Stimulated activated memory B cell treated with anti-CD40 and anti-IgM and Interleukin-4, amounts not matched to agents 10 μg/mL and 1 μg/mL and 100 μg/mL, for 72 hours (primary cell): Measurements from ENCODE around the gene IQCM.
"Not testable (repeated sequence)": the region's sequence is repeated elsewhere in the genome, so short reads cannot be mapped to it uniquely, and the experiment has no call there.

Source experiments
- ATAC-seq: fragments of 150-1000 bp; cut with Tn5 transposase; 2 replicates; pipeline ENCODE4 v1.10.0; 2021
- H3K27ac Mint-ChIP-seq: one replicate; pipeline ENCODE4 v1.8.0; 2022; ENCODE audit warnings: mild to moderate bottlenecking, mixed read lengths
- H3K27me3 Mint-ChIP-seq: one replicate; pipeline ENCODE4 v1.8.0; 2022; ENCODE audit warnings: mixed read lengths
- H3K36me3 Mint-ChIP-seq: one replicate; pipeline ENCODE4 v1.8.0; 2022; ENCODE audit warnings: mixed read lengths
- H3K4me1 Mint-ChIP-seq: one replicate; pipeline ENCODE4 v1.8.0; 2022; ENCODE audit warnings: mixed read lengths
- H3K4me3 Mint-ChIP-seq: one replicate; pipeline ENCODE4 v1.8.0; 2022; ENCODE audit warnings: mild to moderate bottlenecking, moderate library complexity, mixed read lengths
- H3K9me3 Mint-ChIP-seq: one replicate; pipeline ENCODE4 v1.8.0; 2022; ENCODE audit warnings: mixed read lengths

IQCM gene

DNA sequence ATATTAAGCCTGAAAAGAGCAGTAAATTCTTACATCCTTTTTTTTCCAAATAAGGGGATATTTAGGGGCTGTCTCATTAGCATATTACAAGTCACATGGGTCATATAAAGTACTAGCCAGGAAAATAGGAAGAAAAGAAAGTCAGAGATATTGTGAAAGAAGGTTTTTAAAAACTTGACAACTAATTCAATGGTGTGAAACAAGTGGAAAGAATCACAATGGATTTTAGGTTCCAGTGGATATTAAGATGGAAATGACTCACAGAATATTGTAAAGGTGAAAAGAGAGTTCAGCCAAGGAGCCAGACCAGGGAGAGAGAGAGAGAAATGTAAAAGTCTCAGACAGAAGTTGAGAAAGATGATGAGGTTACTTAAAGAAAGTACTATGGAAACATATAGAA, 297.2 kb downstream of the IQCM start:
- Mint-ChIP-seq H3K36me3 (no peaks in the 10 kb centered on the region), H3K27ac (no peak overlapping the region), H3K9me3 (peaks cover 3% of the 10 kb centered on the region), H3K4me3 (no peak overlapping the region), H3K4me1 (no peaks in the 10 kb centered on the region), H3K27me3 (no peaks in the 10 kb centered on the region)
- ATAC-seq, result no peak

DNA sequence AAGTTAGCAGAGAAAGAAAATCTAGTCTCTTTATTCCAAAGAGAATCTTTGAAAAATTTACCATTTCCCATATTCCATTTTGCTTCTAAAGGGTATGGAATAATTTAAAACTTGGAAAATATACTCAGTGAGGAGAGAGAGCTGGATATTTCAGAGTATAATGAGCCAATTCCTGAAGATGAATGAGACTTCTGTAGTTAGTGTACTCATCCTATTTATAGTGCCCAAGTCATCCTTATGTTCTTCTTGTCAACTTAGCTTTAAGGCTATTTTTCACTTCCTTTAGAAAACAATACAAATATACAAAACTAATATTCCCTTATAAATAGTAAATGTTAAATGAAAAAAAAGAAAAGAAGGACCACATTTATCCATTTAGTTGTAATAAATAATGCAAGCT, 302.6 kb downstream of the IQCM start:
- Mint-ChIP-seq H3K27ac (no peak overlapping the region), H3K36me3 (no peaks in the 10 kb centered on the region), H3K4me3 (no peak overlapping the region), H3K9me3 (peaks cover 5% of the 10 kb centered on the region), H3K27me3 (no peaks in the 10 kb centered on the region), H3K4me1 (no peaks in the 10 kb centered on the region)
- no peak for ATAC-seq

DNA sequence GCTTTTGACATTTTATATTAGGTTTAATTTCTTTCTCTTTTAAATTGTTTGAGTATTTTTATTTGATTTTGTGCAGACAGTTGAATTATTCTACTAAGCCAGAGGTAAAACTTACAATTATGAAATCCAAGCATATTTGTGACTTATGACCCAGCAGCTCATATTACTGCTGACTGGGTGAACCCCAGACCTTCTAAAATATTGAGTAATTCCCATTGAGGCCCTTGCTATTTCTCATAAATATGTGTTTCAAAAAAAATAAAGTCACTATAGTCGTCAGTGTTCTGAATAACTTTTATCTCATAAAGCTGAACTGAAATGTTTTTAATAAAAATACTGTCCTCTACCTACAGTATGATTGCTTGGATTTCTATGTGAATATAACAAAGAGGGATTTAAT, 303.1 kb downstream of the IQCM start:
- Mint-ChIP-seq H3K27ac (no peak overlapping the region), H3K27me3 (no peaks in the 10 kb centered on the region), H3K4me3 (no peak overlapping the region), H3K36me3 (no peaks in the 10 kb centered on the region), H3K9me3 (peaks cover 5% of the 10 kb centered on the region), H3K4me1 (no peaks in the 10 kb centered on the region)
- ATAC-seq, result no peak

DNA sequence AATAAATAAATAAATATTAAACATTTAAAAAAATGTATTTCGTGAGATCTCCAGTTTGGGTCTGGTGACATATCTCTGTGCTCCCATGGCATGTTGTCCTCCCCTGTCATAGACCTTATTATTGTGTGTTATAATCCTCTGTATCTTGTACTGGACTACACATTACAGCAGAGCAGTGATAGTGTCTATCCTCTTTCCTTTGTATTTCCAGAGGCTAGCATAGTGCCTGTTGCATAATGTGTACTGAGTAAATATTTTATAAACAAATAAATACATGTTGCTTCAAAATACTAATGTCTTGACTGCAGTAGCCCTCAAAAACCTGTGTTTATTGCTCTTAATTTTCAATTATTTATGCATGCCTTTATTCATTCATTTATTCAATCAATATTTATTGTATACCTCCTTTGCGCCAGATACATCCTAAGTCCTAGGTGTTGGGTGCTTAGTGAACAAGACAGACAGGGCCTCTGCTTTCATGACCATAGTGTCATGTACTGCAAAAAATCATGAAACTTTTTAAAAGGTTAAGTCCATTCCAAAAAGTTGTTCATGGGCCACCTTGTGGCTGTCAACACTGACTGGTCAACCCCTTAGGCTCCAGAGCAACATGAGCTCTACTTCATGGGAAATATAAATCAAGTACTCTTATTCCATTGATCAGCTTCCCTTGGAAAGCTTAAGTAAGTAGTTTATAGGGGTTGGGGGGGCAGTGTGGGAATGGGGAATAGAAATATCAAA, 303.9 kb downstream of the IQCM start:
- H3K27ac Mint-ChIP-seq, result no peak overlapping the region
- H3K27me3 Mint-ChIP-seq, result no peaks in the 10 kb centered on the region
- no peaks in the 10 kb centered on the region for H3K36me3 Mint-ChIP-seq
- ATAC-seq, result no peak
- H3K9me3 Mint-ChIP-seq, result peaks cover 7% of the 10 kb centered on the region
- H3K4me3 Mint-ChIP-seq, result no peak overlapping the region
- no peaks in the 10 kb centered on the region for H3K4me1 Mint-ChIP-seq

DNA sequence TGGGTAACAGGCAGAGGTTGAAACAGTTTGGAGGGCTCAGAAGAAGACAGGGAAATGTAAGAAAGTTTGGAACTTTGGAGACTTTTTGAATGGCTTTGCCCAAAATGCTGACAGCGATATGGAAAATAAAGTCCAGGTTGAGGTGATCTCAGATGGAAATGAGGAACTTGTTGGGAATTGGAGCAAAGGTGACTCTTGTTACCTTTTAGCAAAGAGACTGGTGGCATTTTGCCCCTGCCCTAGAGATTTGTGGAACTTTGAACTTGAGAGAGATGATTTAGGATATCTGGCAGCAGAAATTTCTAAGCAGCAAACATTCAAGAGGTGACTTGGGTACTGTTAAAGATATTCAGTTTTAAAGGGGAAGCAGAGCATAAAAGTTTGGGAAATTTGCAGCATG, 308.3 kb downstream of the IQCM start:
- not testable (repeated sequence) for H3K27ac Mint-ChIP-seq

DNA sequence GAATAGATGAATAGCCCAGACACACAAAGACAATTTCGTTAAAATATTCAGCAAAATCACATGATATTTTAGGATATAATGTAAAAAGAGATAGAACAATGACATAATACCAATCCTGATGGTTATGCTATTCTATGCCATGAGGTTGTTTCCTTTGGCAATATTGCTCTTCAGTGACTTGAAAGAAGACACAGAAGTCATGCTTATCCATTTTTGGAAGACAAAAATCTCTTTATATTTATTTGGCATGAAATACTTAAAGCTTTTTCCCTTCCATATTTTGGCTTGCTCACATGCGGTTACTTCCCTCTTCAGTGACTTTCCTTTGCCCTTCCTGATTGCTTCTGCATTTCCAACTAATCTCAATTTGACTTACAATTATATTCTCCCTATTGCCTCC, 314.8 kb downstream of the IQCM start:
- H3K9me3 Mint-ChIP-seq, result peaks cover 8% of the 10 kb centered on the region

More for the DNA sequence above, 308.3 kb downstream of the IQCM start:
- H3K4me1 Mint-ChIP-seq, H3K4me3 Mint-ChIP-seq, ATAC-seq, H3K36me3 Mint-ChIP-seq, H3K27me3 Mint-ChIP-seq: not testable (repeated sequence)
- peaks cover 13% of the 10 kb centered on the region for H3K9me3 Mint-ChIP-seq

DNA sequence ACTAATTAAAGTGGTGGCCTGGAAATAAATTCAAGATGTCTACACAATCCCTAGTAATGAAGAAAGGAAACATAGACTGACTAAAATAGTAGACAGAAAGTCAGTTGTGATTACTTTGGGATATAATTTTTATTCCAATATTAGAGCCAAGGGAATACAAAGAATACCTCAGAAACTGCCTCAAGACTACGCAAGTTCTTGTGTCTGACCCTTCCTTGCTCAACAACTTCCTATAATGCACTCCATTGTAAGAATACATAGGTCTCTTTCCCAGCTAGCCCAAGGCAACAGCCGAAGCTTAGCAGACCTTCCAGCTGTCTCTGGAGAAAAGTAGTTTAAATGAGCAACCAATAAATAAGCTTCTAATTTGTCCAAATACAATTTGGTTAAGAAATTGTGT, 315.9 kb downstream of the IQCM start:
- peaks cover 9% of the 10 kb centered on the region for H3K9me3 Mint-ChIP-seq
- ATAC-seq, result no peak
- no peak overlapping the region for H3K4me3 Mint-ChIP-seq
- no peaks in the 10 kb centered on the region for H3K27me3 Mint-ChIP-seq
- H3K27ac Mint-ChIP-seq, result no peak overlapping the region
- H3K36me3 Mint-ChIP-seq, result no peaks in the 10 kb centered on the region
- no peaks in the 10 kb centered on the region for H3K4me1 Mint-ChIP-seq

More for the DNA sequence above, 314.8 kb downstream of the IQCM start:
- no peaks in the 10 kb centered on the region for H3K27me3 Mint-ChIP-seq
- H3K4me1 Mint-ChIP-seq, result no peaks in the 10 kb centered on the region
- no peak for ATAC-seq
- H3K27ac Mint-ChIP-seq, result no peak overlapping the region
- H3K36me3 Mint-ChIP-seq, result no peaks in the 10 kb centered on the region
- no peak overlapping the region for H3K4me3 Mint-ChIP-seq

DNA sequence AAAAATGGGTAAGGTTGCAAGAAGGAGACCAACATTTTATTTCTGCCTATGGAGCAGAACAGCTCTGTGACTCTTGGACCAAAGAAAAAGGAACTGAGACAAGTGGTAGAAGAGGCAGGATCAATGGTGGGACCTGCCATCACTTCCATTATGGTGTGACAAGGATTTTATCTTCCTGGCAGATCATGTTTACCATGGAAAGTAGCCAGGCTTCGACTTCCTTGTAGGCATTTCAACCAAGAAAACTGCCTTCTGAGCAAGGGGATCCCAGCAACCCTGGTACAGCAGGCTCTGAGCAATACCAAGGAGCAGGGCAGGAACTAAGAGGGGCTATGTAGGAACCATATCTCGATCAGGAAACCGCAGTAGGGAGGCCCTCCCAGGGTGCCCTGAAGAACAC, 317.4 kb downstream of the IQCM start:
- H3K27ac Mint-ChIP-seq, result no peak overlapping the region
- no peaks in the 10 kb centered on the region for H3K27me3 Mint-ChIP-seq
- no peaks in the 10 kb centered on the region for H3K36me3 Mint-ChIP-seq
- ATAC-seq, result no peak
- H3K9me3 Mint-ChIP-seq, result peaks cover 9% of the 10 kb centered on the region
- H3K4me3 Mint-ChIP-seq, result no peak overlapping the region
- H3K4me1 Mint-ChIP-seq, result no peaks in the 10 kb centered on the region

DNA sequence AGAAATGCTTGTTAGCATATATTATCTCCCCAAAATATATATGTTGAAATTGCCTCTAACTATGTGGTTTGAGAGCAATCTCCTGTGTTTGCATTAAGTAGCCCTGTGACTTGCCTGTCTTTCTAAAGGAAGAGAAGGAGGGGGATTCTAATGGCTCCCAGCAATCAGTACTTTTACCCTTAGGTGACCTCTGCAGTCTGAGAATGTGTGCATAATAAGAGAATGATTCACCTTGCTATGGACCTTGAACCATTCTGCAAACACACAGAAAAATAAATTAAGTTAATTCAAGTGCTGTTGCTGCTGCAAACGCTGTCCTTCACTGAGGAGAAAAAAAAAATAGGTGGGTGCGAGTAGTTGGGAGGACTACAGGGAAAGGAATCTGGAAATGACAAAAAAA, 322.2 kb downstream of the IQCM start:
- Mint-ChIP-seq H3K27me3 (no peaks in the 10 kb centered on the region), H3K9me3 (peaks cover 6% of the 10 kb centered on the region), H3K27ac (no peak overlapping the region), H3K36me3 (no peaks in the 10 kb centered on the region), H3K4me1 (no peaks in the 10 kb centered on the region), H3K4me3 (no peak overlapping the region)
- no peak for ATAC-seq

DNA sequence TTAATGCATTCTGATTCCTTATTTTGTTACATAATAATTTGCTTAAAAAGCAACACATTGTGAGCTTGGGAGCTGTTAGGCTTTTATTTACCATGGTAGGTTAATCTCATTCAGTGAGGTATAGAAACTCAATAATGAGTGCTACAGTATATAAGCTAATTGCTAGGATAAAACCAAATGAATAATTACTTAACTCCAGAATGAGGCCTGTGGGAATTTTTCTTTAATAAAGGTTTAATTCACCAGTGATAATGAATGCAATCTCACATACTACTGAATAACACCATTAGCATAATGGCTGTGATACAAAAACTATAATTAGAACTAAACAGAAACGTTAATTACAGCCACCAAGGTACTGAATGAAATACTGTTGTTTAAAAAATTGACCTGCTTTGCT, 326.3 kb downstream of the IQCM start:
- ATAC-seq, result no peak
- no peak overlapping the region for H3K4me3 Mint-ChIP-seq

DNA sequence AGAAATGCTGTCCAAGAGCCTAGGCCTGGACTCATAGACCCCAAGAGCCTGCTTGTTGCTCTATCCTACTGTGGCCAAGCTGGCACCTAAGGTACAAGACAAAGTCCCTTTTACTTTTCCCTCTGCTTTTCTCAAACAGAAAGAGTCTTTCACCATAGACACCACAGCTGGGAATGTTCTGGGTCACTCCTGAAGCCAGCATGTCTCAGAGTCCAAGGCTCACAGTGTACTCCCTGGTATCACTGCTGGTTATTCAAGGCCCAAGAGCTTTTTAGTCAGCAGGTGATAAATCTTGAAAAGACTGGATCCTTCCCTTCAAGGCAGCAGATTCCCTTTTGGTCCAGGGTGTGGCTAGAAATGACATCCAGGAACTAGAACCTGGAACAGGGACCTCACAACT, 328.8 kb downstream of the IQCM start:
- H3K4me3 Mint-ChIP-seq, result no peak overlapping the region
- H3K4me1 Mint-ChIP-seq, result no peaks in the 10 kb centered on the region
- no peak for ATAC-seq
- no peak overlapping the region for H3K27ac Mint-ChIP-seq
- no peaks in the 10 kb centered on the region for H3K27me3 Mint-ChIP-seq
- H3K9me3 Mint-ChIP-seq, result peaks cover 2% of the 10 kb centered on the region
- no peaks in the 10 kb centered on the region for H3K36me3 Mint-ChIP-seq

More for the DNA sequence above, 326.3 kb downstream of the IQCM start:
- H3K27ac Mint-ChIP-seq, result no peak overlapping the region
- no peaks in the 10 kb centered on the region for H3K4me1 Mint-ChIP-seq
- peaks cover 2% of the 10 kb centered on the region for H3K9me3 Mint-ChIP-seq
- no peaks in the 10 kb centered on the region for H3K27me3 Mint-ChIP-seq
- no peaks in the 10 kb centered on the region for H3K36me3 Mint-ChIP-seq

DNA sequence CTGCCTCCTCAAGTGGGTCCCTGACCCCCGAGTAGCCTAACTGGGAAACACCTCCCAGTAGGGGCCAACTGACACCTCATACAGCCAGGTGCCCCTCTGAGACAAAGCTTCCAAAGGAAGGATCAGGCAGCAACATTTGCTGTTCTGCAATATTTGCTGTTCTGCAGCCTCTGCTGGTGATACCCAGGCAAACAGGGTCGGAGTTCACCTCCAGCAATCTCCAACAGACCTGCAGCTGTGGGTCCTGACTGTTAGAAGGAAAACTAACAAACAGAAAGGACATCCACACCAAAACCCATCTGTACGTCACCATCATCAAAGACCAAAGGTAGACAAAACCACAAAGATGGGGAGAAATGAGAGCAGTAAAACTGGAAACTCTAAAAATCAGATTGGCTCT, 347.0 kb downstream of the IQCM start:
- H3K9me3 Mint-ChIP-seq, result peaks cover 16% of the 10 kb centered on the region
- not testable (repeated sequence) for H3K4me1 Mint-ChIP-seq, ATAC-seq, H3K4me3 Mint-ChIP-seq, H3K27me3 Mint-ChIP-seq, H3K36me3 Mint-ChIP-seq, H3K27ac Mint-ChIP-seq

DNA sequence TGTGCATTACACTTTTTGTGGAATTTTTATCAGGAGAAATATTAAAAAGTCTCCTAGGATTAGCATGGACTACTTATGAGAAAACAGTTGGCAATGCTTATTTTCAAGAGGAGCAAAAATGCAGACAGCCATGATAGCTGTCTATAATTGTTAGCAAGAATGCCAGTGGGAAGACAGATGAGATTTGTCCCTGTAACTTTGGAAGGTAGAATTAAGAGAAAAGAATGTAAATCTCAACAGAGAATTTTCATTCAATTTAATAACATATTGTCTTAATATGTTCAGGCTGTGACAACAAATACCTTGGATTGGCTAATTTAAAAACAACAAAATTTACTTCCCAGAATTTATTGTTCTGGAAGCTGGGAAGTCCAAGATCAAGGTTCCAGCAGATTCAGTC, 349.2 kb downstream of the IQCM start:
- Mint-ChIP-seq H3K4me1 (no peaks in the 10 kb centered on the region), H3K36me3 (no peaks in the 10 kb centered on the region), H3K27me3 (no peaks in the 10 kb centered on the region), H3K27ac (no peak overlapping the region), H3K9me3 (peaks cover 16% of the 10 kb centered on the region), H3K4me3 (no peak overlapping the region)
- no peak for ATAC-seq

DNA sequence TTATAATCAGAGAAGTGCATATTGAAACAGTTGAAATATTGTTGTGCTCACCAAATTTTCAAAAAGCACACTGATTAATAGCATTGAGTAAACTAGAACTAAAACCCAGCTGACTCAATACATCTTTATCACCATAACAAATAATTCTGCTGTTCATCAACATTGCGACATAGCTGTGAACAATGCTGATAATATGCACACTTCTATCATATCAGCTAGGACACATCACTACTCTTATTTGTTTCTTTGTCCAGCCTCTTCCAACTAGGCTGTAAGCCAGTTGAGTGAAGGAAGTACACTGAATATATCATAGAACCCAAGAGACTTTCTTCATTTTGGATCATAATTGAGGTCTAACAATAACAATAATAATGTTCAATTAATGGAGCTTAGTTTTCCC, 349.7 kb downstream of the IQCM start:
- Mint-ChIP-seq H3K4me1 (no peaks in the 10 kb centered on the region), H3K27ac (no peak overlapping the region), H3K36me3 (no peaks in the 10 kb centered on the region), H3K27me3 (no peaks in the 10 kb centered on the region), H3K4me3 (no peak overlapping the region), H3K9me3 (peaks cover 13% of the 10 kb centered on the region)
- no peak for ATAC-seq

DNA sequence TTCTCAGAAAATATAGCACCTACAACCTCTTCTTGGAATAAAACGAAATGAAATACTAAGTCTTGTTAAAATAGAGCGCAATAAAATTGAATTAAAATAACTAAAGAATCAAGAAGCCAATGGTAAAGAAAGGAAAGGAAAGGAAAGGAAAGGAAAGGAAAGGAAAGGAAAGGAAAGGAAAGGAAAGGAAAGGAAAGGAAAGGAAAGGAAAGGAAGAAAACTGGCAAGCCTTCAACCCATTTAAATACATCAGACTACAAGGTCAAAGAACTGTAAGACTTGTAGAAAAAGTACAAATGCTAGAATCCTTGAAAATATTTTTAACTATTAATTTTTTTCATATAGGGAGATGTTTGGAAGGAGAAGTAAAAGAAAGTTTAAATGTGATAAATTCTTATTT, 372.1 kb downstream of the IQCM start:
- no peak for ATAC-seq
- no peak overlapping the region for H3K27ac Mint-ChIP-seq
- H3K27me3 Mint-ChIP-seq, result no peaks in the 10 kb centered on the region
- no peaks in the 10 kb centered on the region for H3K4me1 Mint-ChIP-seq
- peaks cover 6% of the 10 kb centered on the region for H3K9me3 Mint-ChIP-seq
- H3K4me3 Mint-ChIP-seq, result no peak overlapping the region
- no peaks in the 10 kb centered on the region for H3K36me3 Mint-ChIP-seq

DNA sequence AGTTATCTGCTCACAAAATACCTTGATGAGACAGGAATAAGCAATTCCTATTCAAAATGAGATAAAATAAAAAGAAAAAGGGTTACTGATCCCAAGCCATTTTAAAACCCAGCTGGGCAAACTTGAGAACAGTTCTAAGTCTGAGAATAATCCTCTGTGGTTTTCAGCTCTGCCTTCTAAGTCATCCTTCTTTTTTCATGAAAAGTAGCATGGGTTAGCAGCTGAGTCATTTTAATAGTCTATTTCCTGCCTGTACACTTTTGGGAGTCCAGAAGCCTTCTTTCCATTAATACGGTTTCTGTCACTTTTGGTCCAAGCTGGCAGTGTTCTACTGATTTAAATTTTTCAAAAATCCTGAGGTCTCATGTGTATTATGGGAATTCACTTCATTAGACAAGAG, 374.3 kb downstream of the IQCM start:
- no peak overlapping the region for H3K27ac Mint-ChIP-seq
- no peak overlapping the region for H3K4me3 Mint-ChIP-seq
- no peak for ATAC-seq
- peaks cover 6% of the 10 kb centered on the region for H3K9me3 Mint-ChIP-seq
- no peaks in the 10 kb centered on the region for H3K36me3 Mint-ChIP-seq
- no peaks in the 10 kb centered on the region for H3K4me1 Mint-ChIP-seq
- H3K27me3 Mint-ChIP-seq, result no peaks in the 10 kb centered on the region

DNA sequence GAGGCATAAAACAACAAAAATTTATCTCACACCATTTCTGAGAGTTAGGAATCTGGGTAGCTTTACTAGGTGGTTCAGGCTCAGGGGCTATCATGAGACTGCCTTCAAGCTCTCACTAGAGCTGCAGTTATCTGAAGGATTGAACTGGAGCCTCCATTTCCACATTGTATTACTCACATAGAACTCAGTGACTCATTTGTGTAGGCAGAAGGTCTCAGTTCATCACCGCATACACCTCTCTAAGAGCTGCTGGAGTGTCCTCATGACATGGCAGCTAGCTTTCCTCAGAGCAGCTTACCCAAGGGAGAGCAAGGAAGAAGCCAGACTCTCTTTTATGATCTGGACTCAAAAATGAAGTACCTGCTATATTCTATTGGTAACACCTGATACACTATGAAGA, 389.2 kb downstream of the IQCM start:
- Mint-ChIP-seq H3K27ac (no peak overlapping the region), H3K27me3 (no peaks in the 10 kb centered on the region), H3K4me3 (no peak overlapping the region), H3K4me1 (no peaks in the 10 kb centered on the region), H3K36me3 (no peaks in the 10 kb centered on the region), H3K9me3 (no peaks in the 10 kb centered on the region)
- no peak for ATAC-seq
